Left lung (tissue), 10 donors: Measurements from ENCODE around the gene NFKBIA. TPM values are rescaled to one million over a fixed set of nuclear protein-coding genes. Genes with fewer than 3 reads are reported as not detected.
A peak's percentile ranks its signal among the peaks of the same experiment; 100 is the strongest.

Experiments used
- ATAC-seq: fragments of 200-7000 bp; cut with Tn5 transposase; one replicate; pipeline ENCODE4 v1.9.1; 2020; ENCODE audit warnings: moderate library complexity
- DNase-seq, 4 donors: peaks; one replicate each; pipeline ENCODE4 v3.0.0-alpha.2; 2013 to 2020
- H3K27ac ChIP-seq, 2 donors: fragments of 200-600 bp; sonication (generic) in 1 of 2; one replicate each; pipeline versions ENCODE4 v1.5.0 to v1.8.0; 2020 to 2021
- H3K27me3 ChIP-seq, 2 donors: fragments of 200-600 bp; sonication (generic) in 1 of 2; one replicate each; pipeline versions ENCODE4 v1.5.0 to v1.8.0; 2020 to 2021
- H3K36me3 ChIP-seq, 2 donors: fragments of 200-600 bp; sonication (generic) in 1 of 2; one replicate each; pipeline versions ENCODE4 v1.5.0 to v1.8.0; 2020 to 2021
- H3K4me1 ChIP-seq, 2 donors: fragments of 200-600 bp; one replicate each; pipeline ENCODE4 v1.8.0; 2021
- H3K4me3 ChIP-seq, 2 donors: fragments of 200-600 bp; sonication (generic) in 1 of 2; one replicate each; pipeline versions ENCODE4 v1.5.0 to v1.8.0; 2020 to 2021; ENCODE audit warnings: mild to moderate bottlenecking in 1 of 2
- H3K9me3 ChIP-seq, 2 donors: fragments of 200-600 bp; sonication (generic) in 1 of 2; one replicate each; pipeline versions ENCODE4 v1.5.0 to v1.8.0; 2020 to 2021
- intact Hi-C, 2 donors: fragments of 100-400 bp; cut with DNase I; formaldehyde crosslinking; loops; one replicate each; pipeline versions ENCODE4 v1.11.2 to v1.14.2; 2022
- polyA plus RNA-seq, 6 donors: library from polyadenylated mRNA; unstranded; fragments of 120-200 nt; gene quantifications; one replicate each; pipeline ENCODE4 v1.2.1, GENCODE V29; 2013; ENCODE audit not compliant: insufficient read length in 6 of 6
- total RNA-seq, 2 donors: library from RNA; stranded (reverse); fragmentation: NEBNext Ultra II Directional; extraction: Animal tissue kit (Norgen Biotek cat#: 25700); gene quantifications; one replicate each; pipeline ENCODE4 v1.2.1, GENCODE V29; 2021
- TF ChIP-seq, protein P1 (sequence below), 2 donors: fragments of 200-600 bp; sonication (generic) in 1 of 2; IDR thresholded peaks; one replicate each; pipeline versions ENCODE4 v1.5.0 to v1.8.0; 2021; ENCODE audit warnings: antibody characterized with exemption in 2 of 2
- donor health status: DM: no; HTN: yes; CAD: no.
- donor health status: DM: no; HTN: no; CAD: no.

The NFKBIA gene
- total and polyA plus RNA-seq, 8 donors, result 74.7 to 348 (median 99.7) TPM

DNA sequence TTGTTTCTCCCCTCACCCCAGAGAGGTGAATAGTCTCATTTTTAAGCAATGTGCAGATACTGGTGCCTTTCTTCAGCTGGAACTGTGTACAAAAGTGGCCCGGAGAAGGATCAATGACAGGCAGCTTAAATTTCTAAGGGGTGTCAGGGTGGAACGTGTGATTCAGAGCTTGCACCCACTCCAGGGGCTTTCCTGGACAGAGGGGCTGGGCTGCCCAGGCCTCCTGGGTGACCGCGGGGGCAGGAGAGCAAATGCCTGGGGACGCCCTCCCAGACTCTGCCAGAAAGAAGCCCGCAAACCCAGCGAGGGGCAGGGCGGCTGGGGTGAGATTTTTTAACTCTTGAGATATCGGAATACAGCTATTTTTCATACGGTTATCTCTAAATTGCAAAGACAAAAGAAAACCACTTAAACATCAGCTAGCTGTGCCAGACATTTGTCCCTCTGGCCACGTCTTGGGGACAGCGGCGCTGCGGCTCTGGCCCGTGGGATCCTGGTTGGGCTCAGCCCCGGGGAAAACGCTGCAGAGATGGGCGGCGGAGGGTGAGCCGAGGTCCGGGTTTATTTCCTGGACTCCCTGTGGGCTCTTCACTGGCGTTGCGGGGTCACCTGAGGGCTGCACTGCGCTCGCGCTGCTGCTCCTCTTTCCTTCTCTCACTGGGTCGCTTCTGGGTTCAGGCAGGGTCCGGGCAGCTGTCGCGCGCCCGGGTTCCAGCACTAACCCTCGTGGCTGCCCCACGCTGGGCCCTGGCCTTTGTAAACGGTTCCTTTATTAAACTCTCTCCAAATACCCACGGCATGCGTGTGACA lies 35.8 kb downstream of the NFKBIA start:
- Histone ChIP-seq H3K36me3 (no peaks in the 10 kb centered on the region), H3K27me3 (no peaks in the 10 kb centered on the region), H3K4me3 (no peak overlapping the region), H3K4me1 (peaks cover 14 to 78% of the 10 kb centered on the region in 2 donors), H3K9me3 (peaks cover 0 to 9% of the 10 kb centered on the region in 2 donors), H3K27ac (peak overlapping the region in 1 of 2 donors; percentile 9)
- intact Hi-C loops, result no loop called here
- DNase-seq, result no peak
- no peak for ATAC-seq
- TF ChIP-seq, protein P1, sequence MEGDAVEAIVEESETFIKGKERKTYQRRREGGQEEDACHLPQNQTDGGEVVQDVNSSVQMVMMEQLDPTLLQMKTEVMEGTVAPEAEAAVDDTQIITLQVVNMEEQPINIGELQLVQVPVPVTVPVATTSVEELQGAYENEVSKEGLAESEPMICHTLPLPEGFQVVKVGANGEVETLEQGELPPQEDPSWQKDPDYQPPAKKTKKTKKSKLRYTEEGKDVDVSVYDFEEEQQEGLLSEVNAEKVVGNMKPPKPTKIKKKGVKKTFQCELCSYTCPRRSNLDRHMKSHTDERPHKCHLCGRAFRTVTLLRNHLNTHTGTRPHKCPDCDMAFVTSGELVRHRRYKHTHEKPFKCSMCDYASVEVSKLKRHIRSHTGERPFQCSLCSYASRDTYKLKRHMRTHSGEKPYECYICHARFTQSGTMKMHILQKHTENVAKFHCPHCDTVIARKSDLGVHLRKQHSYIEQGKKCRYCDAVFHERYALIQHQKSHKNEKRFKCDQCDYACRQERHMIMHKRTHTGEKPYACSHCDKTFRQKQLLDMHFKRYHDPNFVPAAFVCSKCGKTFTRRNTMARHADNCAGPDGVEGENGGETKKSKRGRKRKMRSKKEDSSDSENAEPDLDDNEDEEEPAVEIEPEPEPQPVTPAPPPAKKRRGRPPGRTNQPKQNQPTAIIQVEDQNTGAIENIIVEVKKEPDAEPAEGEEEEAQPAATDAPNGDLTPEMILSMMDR (IDR thresholded peaks at IDR 0.05), result no peak

DNA sequence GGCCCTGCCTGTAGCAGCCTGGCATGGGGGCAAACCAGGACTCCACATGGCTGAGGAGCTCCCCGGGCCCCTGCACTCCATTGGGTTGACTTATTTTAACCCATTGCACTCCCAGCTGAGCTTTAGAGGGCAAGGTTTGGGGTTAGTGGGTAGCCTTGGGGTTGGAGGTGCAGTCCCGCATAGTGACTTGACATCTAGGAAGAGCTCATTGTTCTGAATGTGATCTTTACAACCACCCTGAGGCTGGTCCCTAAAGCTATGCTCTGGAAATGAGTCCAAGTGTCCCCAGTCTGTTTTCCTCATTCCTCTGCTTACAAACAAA lies 36.4 kb downstream of the NFKBIA start:
- intact Hi-C loops, result no loop called here
- Histone ChIP-seq H3K36me3 (no peaks in the 10 kb centered on the region), H3K27ac (peak overlapping the region in 1 of 2 donors; percentile 9), H3K4me1 (peaks cover 17 to 79% of the 10 kb centered on the region in 2 donors), H3K4me3 (no peak overlapping the region), H3K9me3 (peaks cover 0 to 9% of the 10 kb centered on the region in 2 donors), H3K27me3 (no peaks in the 10 kb centered on the region)
- ATAC-seq (no peak), DNase-seq (no peak)
- TF ChIP-seq, protein P1 (IDR thresholded peaks at IDR 0.05), result no peak

DNA sequence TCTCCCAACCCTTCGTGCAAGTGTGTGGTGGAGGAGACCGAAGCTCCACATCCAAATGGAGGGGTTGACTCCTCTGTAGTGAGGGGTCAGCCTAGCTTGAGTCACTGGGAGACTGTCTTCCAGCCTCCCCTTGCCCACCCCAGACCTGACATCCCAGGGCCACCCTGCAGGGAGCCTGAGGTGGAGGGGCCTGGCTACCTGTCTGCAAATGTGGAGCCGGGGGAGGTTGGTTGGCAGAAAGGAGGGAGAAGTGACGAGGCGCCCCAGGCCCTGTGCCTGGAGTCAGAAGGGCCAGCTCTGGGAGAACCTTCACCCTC lies 37.5 kb downstream of the NFKBIA start:
- peak overlapping the region in 1 of 2 donors; percentile 88 for H3K27ac ChIP-seq
- no peak overlapping the region for H3K4me3 ChIP-seq
- TF ChIP-seq, protein P1 (IDR thresholded peaks at IDR 0.05), result no peak
- ATAC-seq, result no peak
- no peak for DNase-seq
- peaks cover 28 to 85% of the 10 kb centered on the region in 2 donors for H3K4me1 ChIP-seq
- no peaks in the 10 kb centered on the region for H3K27me3 ChIP-seq
- no peaks in the 10 kb centered on the region for H3K36me3 ChIP-seq
- intact Hi-C loops, result no loop called here
- peaks cover 0 to 9% of the 10 kb centered on the region in 2 donors for H3K9me3 ChIP-seq

- Histone ChIP-seq H3K27ac (peak overlapping the region; percentile 84 to 88), H3K4me1 (peaks cover 28 to 87% of the 10 kb centered on the region in 2 donors), H3K4me3 (no peak overlapping the region), H3K36me3 (no peaks in the 10 kb centered on the region), H3K9me3 (peaks cover 0 to 8% of the 10 kb centered on the region in 2 donors), H3K27me3 (no peaks in the 10 kb centered on the region)
- intact Hi-C loops, result no loop called here
- TF ChIP-seq, protein P1 (IDR thresholded peaks at IDR 0.05), result no peak
- DNase-seq, result no peak
- no peak for ATAC-seq
Observed at GRCh38 chr14:35366521-35366976, 38.0 kb downstream of the NFKBIA start.

- Histone ChIP-seq H3K9me3 (peaks cover 0 to 3% of the 10 kb centered on the region in 2 donors), H3K36me3 (no peaks in the 10 kb centered on the region), H3K4me1 (peaks cover 28 to 88% of the 10 kb centered on the region in 2 donors), H3K27me3 (no peaks in the 10 kb centered on the region), H3K27ac (peak overlapping the region; percentile 84 to 88), H3K4me3 (no peak overlapping the region)
- intact Hi-C loops, result no loop called here
- DNase-seq (peak in 2 of 4 donors; percentile 80 to 92), ATAC-seq (peak; percentile 54)
- TF ChIP-seq, protein P1 (IDR thresholded peaks at IDR 0.05), result no peak
Observed at GRCh38 chr14:35366056-35366451, 38.5 kb downstream of the NFKBIA start.
